GM20431 (cell line): Measurements from ENCODE around the gene WDR76.
"Not testable (repeated sequence)": the region's sequence is repeated elsewhere in the genome, so short reads cannot be mapped to it uniquely, and the experiment has no call there.

Experiments
- in situ Hi-C: fragments of 300-500 bp; cut with MseI, MboI; formaldehyde crosslinking; loops from one replicate; pipeline ENCODE4 v1.15.0; 2020; ENCODE audit warnings: low sequenced_read_pairs; ENCODE audit not compliant: unreplicated experiment

Gene WDR76

GRCh38 chr15:43815064-43815463 lies 11.7 kb upstream of the WDR76 start:
- in situ Hi-C loops: not testable (repeated sequence)

DNA sequence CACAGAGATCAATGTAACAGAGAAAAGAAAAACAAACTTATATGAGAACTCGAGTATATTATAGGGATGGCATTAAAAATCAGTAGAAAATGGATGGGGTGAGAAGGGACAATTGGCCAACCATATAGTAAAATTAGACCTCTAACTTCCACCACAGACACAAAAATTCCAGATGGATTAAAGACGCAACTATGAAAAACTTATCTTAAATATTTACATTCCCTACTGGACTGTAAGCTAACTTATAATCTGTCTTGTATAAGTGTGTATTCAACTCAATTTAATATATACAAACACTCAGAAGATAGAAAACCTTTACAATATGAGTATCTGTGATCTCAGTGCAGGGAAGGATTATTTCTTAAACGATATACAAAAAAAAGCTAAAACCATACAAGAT lies 5.3 kb upstream of the WDR76 start:
- in situ Hi-C loops: no loop called here

DNA sequence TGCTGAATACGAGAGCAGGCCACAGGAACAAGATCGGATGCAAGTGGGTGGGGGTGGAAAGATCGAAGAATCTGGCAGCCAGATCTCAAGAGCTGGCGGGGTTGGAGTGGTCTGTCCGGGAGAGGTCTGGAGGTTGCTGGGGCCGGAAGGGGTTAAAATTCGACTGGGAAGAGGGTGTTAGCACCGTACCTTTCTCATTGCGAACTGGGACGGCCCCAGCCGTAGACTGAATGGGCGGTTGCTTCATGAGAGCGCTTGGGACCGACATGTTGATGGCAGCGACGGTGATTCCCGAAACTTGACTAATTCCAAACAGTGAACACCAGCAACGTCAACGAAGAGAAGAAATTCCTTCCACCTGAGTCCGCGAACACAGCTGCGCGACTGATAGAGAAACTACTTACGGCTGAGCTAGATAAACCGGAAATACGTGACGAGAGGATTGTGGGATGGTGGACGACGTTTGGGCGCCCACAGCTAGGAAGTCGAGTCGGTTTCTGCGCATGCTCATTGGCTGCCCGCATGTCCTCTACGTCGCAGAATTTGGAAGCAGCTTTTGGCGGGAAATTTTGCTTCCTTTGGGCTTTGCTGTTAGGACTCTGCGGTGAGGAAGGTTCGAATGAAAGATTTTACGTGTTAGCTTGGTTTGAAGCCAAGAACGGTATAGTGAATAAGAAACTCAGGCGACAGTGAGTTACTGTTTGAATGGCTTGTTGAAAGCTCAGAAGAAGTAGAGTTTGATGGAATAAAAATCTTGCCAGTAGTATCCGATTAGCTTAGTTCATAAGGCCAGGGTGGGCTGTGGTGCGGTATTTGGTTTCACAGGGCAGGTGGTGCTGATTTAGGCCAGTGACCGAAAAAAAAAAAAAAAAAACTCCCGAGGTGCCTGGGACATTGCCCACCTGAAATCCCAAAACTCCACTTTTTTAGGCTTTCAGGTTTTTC lies 2.2 kb upstream of the WDR76 start, which contains the start of gene MFAP1:
Gene MFAP1 (minus strand): TSS at position 389 of the 945 bp plus-strand sequence. CDS start 121 bp downstream, at position 268.
- in situ Hi-C loops: no loop called here

DNA sequence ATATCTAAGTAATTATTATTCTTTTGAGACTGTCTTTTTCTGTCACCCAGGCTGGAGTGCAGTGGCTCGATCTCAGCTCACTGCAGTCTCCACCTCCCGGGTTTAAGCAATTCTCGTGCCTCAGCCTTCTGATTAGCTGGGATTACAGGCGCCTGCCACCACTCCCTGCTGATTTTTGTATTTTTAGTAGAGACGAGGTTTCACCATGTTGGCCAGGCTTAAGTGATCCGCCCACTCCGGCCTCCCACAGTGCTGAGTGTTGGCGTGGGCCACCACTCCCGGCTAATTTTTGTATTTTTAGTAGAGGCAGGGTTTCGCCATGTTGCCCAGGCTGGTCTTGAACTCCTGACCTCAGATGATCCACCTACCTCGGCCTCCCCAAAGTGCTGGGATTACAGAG lies 1.5 kb upstream of the WDR76 start:
- in situ Hi-C loops: not testable (repeated sequence)

DNA sequence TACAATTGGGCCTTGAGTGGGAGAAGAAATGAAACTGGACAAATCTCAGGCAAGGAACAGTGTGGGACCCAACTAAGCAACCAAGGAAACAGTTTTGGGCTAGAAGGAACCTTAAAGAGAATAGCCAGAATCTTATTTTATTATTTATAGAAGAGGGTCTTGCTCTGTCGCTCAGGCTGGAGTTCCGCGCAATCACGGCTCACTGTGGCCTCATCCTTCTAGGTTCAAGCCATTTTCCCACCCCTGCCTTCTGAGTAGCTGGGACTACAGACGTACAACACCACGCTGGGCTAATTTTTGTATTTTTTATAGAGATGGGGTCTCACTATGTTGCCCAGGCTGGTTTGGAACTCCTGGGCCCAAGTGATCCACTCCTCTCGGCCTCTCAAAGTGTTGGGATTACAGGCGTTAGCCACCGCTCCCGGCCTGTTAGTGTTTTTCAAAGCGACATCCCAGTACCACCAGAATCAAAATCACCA lies 734 bp upstream of the WDR76 start:
- in situ Hi-C loops: no loop called here

DNA sequence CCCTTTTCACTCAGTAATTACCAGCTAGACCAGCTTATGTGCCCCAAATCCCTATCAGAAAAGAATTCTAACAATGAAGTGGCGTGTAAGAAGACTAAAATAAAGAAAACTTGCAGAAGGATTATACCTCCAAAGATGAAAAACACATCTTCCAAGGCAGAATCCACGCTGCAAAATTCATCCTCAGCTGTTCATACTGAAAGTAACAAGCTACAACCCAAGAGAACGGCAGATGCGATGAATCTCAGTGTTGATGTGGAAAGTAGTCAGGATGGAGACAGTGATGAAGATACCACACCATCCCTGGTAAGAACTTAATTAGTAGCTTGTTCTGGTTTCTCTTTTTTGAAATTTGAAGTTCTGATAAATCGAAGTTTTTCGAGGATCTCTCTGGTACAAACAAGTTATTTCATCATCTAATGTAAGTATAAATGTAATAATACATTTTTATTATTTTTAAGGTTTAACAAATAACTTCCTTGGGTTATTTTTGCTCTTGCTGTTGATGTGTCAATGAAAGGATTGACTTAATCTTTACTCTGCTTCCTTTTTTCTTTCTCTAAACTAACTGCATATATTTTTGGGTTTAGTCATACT lies 1.4 kb downstream of the WDR76 start:
- in situ Hi-C loops: no loop called here

DNA sequence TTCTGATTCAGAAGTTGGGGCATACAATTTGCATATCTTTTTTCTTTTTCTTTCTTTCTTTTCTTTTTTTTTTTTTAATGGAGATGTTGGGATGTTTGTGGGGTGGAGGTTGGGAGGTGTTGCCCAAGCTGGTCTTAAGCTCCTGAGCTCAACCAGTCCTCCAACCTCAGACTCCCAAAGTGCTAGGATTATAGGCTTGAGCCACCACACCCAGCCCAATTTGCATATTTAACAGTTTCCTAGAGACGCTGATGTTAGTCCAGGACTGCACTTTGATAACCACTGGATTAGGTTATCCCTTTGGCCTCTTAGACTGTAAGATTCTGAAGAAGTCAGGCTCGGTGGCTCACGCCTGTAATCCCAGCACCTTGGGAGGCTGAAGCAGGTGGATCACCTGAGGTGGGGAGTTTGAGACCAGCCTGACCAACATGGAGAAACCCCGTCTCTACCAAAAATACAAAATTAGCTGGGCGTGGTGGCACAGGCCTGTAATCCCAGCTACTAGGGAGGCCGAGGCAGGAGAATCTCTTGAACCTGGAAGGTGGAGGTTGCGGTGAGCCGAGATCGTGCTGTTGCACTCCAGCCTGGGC lies 3.2 kb downstream of the WDR76 start:
- in situ Hi-C loops: not testable (repeated sequence)

GRCh38 chr15:43830691-43831275 lies 4.0 kb downstream of the WDR76 start:
- in situ Hi-C loops: not testable (repeated sequence)

GRCh38 chr15:43831519-43832052 lies 4.8 kb downstream of the WDR76 start:
- in situ Hi-C loops: not testable (repeated sequence)

GRCh38 chr15:43832485-43832884 lies 5.7 kb downstream of the WDR76 start:
- in situ Hi-C loops: not testable (repeated sequence)

- in situ Hi-C loops: no loop called here
These were observed 18.6 kb downstream of the WDR76 start for GRCh38 chr15:43845421-43845820.

GRCh38 chr15:43851251-43851650 lies 24.4 kb downstream of the WDR76 start:
- in situ Hi-C loops: no loop called here

GRCh38 chr15:43852607-43853006 lies 25.8 kb downstream of the WDR76 start:
- in situ Hi-C loops: no loop called here

DNA sequence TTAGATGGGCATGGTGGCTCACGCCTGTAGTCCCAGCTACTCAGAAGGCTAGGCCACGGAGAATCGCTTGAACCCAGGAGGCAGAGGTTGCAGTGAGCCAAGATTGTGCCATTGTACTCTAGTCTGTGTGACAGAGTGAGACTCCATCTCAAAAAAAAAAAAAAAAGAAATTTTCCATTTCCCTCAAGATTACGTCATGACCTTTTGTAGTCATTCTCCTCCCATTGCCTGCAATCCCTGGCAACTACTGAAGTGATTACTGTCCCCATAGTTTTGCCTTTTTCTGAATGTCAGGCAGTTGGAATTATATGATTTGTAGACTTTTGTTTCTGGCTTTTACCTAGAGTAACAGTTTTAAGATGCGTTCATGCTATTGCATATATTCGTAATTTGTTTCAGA lies 28.0 kb downstream of the WDR76 start:
- in situ Hi-C loops: no loop called here

DNA sequence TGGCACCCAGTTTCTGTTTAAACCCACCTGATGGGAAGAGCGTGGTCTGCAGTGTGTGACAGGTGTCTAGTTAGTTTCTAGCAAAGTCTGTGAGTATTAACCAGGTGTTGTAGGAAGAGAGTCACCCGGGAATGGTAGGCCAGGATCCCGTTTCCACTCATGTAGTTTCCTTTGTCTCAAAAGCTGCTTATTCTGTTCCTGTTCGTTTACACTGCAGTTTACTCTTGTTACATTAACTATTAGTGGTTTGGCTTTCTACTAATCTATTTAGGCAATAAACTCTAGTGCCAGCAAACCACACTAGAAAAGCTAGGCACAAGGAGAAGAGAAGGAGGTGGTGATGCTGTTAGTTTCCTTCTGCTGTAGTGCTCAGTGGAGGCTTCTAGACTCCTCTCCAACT lies 32.7 kb downstream of the WDR76 start:
- in situ Hi-C loops: no loop called here

DNA sequence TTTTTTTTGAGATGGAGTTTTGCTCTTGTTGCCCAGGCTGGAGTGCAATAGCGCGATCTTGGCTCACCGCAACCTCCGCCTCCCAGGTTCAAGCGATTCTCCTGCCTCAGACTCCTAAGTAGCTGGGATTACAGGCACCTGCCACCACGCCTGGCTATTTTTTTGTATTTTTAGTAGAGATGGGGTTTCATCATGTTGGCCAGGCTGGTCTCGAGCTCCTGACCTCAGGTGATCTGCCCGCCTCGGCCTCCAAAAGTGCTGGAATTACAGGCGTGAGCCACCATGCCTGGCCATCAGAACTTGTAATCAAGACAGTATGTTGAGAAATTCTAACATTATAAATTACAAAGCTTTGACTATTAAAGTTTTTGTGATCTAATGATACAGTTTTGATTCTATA lies 39.8 kb downstream of the WDR76 start:
- in situ Hi-C loops: not testable (repeated sequence)

GRCh38 chr15:43867096-43867495 lies 40.3 kb downstream of the WDR76 start:
- in situ Hi-C loops: no loop called here

DNA sequence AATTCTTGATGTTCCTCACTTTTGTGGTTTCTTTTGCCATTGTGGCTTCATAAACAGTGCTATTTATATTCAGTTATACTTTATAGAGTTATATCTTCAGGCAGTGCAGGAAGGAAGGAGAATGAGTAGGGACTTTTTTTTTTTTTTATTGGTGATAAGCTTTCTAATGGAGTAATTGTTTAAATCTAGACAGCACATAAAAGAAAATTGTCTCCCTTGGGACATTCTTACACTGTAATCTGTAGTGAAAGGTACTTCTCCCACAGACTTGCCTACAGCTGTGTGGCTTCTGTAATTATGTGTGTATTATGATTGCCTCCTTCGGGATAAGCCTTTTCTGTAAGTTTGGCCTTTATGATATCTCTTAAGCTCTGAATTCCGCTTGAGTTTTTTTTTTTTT lies 41.6 kb downstream of the WDR76 start:
- in situ Hi-C loops: no loop called here

GRCh38 chr15:43871835-43872234 lies 45.0 kb downstream of the WDR76 start:
- in situ Hi-C loops: no loop called here

DNA sequence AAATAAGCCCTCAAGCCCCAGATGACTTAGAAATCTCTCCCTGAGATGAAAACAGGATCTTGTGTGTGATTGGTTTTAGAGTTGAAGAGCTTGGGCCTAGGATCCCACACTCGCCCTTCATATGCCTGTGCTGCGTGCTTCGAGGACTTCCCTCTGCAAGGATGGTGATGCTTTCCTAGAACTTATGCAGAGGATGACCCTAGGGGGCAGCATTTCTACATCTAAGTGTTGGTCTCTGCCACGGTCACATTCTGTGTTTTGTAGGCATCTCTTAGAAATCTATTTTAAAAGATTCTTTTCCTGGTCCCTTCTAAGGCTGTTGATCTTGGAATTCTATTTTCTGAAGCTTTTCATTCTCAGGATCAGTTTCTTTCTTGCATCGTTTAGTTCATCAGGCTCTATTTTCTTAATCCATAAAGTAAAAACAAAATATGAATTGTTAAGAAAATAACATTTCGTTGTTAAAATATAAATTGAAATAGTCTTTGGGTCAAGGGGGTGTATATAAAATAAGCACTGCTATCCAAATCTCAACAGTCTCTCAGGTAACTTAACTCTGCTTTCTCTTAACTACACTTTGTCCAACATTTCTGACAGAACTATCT lies 45.7 kb downstream of the WDR76 start:
- in situ Hi-C loops: no loop called here
